Lung (tissue), 12 donors: ENCODE measurements around the gene RNF217. TPM values are rescaled to one million over a fixed set of nuclear protein-coding genes. Genes with fewer than 3 reads are reported as not detected.

Experiments
- ATAC-seq: fragments of 200-7000 bp; cut with Tn5 transposase; one replicate; pipeline ENCODE4 v1.9.1; 2020; ENCODE audit warnings: moderate number of reproducible peaks; ENCODE audit not compliant: insufficient read depth, low FRiP score
- DNase-seq, 3 donors: peaks; one replicate each; pipeline ENCODE4 v3.0.0-alpha.2; 2013 to 2017
- H3K27ac ChIP-seq, 2 donors: one replicate each; pipeline ENCODE4 v1.5.1; 2013; ENCODE audit warnings: mild to moderate bottlenecking in 2 of 2, moderate library complexity in 2 of 2, control low read depth in 1 of 2, inconsistent platforms in 1 of 2, low read depth in 1 of 2, low read length in 1 of 2
- H3K27me3 ChIP-seq, 3 donors: one replicate each; pipeline ENCODE4 v1.5.1; 2013; ENCODE audit warnings: low read length in 2 of 3; ENCODE audit not compliant: control insufficient read depth in 3 of 3, insufficient read depth in 3 of 3
- H3K36me3 ChIP-seq, 4 donors: one replicate each; pipeline ENCODE4 v1.5.1; 2013; ENCODE audit warnings: low read length in 4 of 4, mild to moderate bottlenecking in 1 of 4, moderate library complexity in 1 of 4; ENCODE audit not compliant: control insufficient read depth in 4 of 4, insufficient read depth in 4 of 4
- H3K4me1 ChIP-seq, 5 donors: one replicate each; pipeline ENCODE4 v1.5.1; 2013; ENCODE audit warnings: low read length in 5 of 5, mild to moderate bottlenecking in 2 of 5, moderate library complexity in 1 of 5; ENCODE audit not compliant: control insufficient read depth in 5 of 5, insufficient read depth in 5 of 5
- H3K4me3 ChIP-seq: one replicate; pipeline ENCODE4 v1.5.1; 2013; ENCODE audit warnings: mild to moderate bottlenecking, control low read depth, moderate library complexity
- H3K9ac ChIP-seq, 2 donors: one replicate each; pipeline ENCODE4 v1.5.1; 2013; ENCODE audit warnings: low read length in 2 of 2, control low read depth in 1 of 2; ENCODE audit not compliant: insufficient read depth in 1 of 2
- H3K9me3 ChIP-seq, 4 donors: one replicate each; pipeline ENCODE4 v1.5.1; 2013; ENCODE audit warnings: low read length in 3 of 4, mild to moderate bottlenecking in 1 of 4, moderate library complexity in 1 of 4; ENCODE audit not compliant: control insufficient read depth in 4 of 4, insufficient read depth in 3 of 4
- CTCF ChIP-seq: IDR thresholded peaks from 2 replicates; pipeline ENCODE4 v1.5.1; 2012; ENCODE audit warnings: mild to moderate bottlenecking; ENCODE audit errors: control extremely low read depth, extremely low read depth
- WGBS, 2 donors: extraction: QIAGEN DNeasy Blood & Tissue Kit; methylation state at CpG; one replicate each; pipeline ENCODE4 v1.1.7; 2013; 5-methylcytosine and 5-hydroxymethylcytosine counted together
- polyA plus RNA-seq, 2 donors: library from polyadenylated mRNA; stranded (reverse); fragments of 200-250 nt; gene quantifications; one replicate each; pipeline ENCODE4 v1.2.1, GENCODE V29; 2013
- total RNA-seq, 2 donors: library from RNA; depleted of rRNA in 1 of 2; stranded (reverse); fragments of >200 nt in 1 of 2; gene quantifications; one replicate each; pipeline ENCODE4 v1.2.1, GENCODE V29; 2014 to 2021
- donor health status: control.
- donor health status: control.
- donor health status: Bipolar disorder and iron deficiency.
- donor health status: healthy.
- donor health status: DM: yes; HTN: yes; CAD: no.

Gene RNF217
- total and polyA plus RNA-seq, 4 donors, result 3.1 to 58.6 (median 13.6) TPM

DNA sequence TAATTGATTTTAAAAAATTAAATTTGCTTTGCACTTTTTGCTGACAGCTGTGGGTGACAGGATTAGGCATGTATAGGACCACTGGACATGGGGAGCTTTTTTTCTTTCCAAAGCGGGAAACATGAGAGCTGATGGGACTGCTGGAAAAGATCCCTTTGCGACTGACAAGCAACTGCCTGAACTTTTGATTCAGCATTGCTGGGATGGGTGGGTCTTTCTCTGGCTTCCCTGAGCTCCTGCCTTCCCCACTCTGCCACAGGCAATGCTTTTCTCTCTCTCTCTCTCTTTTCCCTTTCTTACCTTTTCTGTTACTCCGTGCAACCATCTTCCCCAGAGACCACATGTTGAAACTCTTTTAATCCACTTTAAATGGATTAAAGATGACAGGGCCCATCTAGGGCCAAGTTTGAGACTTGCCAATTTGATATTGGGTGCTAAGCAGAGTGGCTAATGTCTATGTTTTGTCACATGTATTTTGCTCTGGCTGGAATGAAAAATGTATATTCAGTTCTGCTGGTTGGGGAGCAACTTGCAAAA lies 157.9 kb downstream of the RNF217 start:
- WGBS, 2 donors, result 87 to 89% methylated on average over 3 of the region's 3 CpGs
- H3K27me3 ChIP-seq, result no peaks in the 10 kb centered on the region
- no peak overlapping the region for H3K27ac ChIP-seq
- no peaks in the 10 kb centered on the region for H3K36me3 ChIP-seq
- H3K4me1 ChIP-seq, result no peaks in the 10 kb centered on the region
- no peak for TF ChIP-seq CTCF
- H3K9me3 ChIP-seq, result no peaks in the 10 kb centered on the region
- no peak for ATAC-seq
- H3K4me3 ChIP-seq, result no peak overlapping the region
- no peak for DNase-seq
- H3K9ac ChIP-seq, result no peak overlapping the region

- no peak for TF ChIP-seq CTCF
- H3K27me3 ChIP-seq, result no peaks in the 10 kb centered on the region
- H3K36me3 ChIP-seq, result no peaks in the 10 kb centered on the region
- no peak overlapping the region for H3K27ac ChIP-seq
- DNase-seq, result no peak
- H3K4me3 ChIP-seq, result no peak overlapping the region
- ATAC-seq, result no peak
- 74 to 81% methylated on average over 1 of the region's 1 CpG for whole genome bisulfite sequencing, 2 donors
- no peaks in the 10 kb centered on the region for H3K9me3 ChIP-seq
- H3K4me1 ChIP-seq, result no peaks in the 10 kb centered on the region
- H3K9ac ChIP-seq, result no peak overlapping the region
Observed at GRCh38 chr6:125121894-125122293, 159.7 kb downstream of the RNF217 start.

DNA sequence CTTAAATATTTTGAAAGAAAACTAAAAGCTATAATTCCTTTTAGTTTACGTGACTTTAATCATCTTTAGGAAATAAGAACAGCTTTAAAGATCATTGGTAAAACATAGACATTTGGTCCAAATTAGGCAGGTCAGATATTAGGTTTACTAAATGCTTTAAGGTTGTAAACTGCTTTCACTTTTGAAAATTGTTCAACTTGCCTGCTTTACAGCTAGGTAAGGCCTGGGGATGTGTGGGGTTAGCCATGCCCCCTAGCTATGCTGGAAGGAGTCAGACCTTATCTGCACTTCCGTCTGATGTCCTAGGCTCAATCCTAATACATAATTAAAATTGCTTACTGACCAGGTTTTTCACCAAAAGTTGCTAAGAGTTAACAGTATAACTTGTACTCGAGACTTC lies 160.8 kb downstream of the RNF217 start:
- no peaks in the 10 kb centered on the region for H3K9me3 ChIP-seq
- H3K4me1 ChIP-seq, result no peaks in the 10 kb centered on the region
- H3K27ac ChIP-seq, result no peak overlapping the region
- WGBS, 2 donors, result 91 to 94% methylated on average over 3 of the region's 3 CpGs
- ATAC-seq (no peak), DNase-seq (no peak)
- no peak overlapping the region for H3K4me3 ChIP-seq
- H3K36me3 ChIP-seq, result no peaks in the 10 kb centered on the region
- no peak overlapping the region for H3K9ac ChIP-seq
- no peak for TF ChIP-seq CTCF
- no peaks in the 10 kb centered on the region for H3K27me3 ChIP-seq

- Histone ChIP-seq H3K27me3 (no peaks in the 10 kb centered on the region), H3K36me3 (no peaks in the 10 kb centered on the region), H3K4me1 (no peaks in the 10 kb centered on the region), H3K27ac (no peak overlapping the region), H3K9me3 (no peaks in the 10 kb centered on the region), H3K4me3 (no peak overlapping the region), H3K9ac (no peak overlapping the region)
- DNase-seq, result peak in 2 of 3 donors; percentile 17 to 23
- no peak for TF ChIP-seq CTCF
- 68 to 79% methylated on average over 8 of the region's 8 CpGs for WGBS, 2 donors
- ATAC-seq, result no peak
Observed at GRCh38 chr6:125123468-125124048, 161.3 kb downstream of the RNF217 start.
